PC-3 (cell line): ENCODE results near the gene AFMID. TPM values are rescaled to one million over a fixed set of nuclear protein-coding genes. Genes with fewer than 3 reads are reported as not detected.

ENCODE experiments used
- ATAC-seq: fragments of 200-7000 bp; cut with Tn5 transposase; 2 replicates; pipeline ENCODE4 v1.9.1; 2020; ENCODE audit warnings: mild to moderate bottlenecking, moderate library complexity
- BruUV-seq: library from RNA; stranded (reverse); fragments of 400-500 nt; replicated peaks from 2 replicates; lab custom pipeline; 2021; lab: Mats Ljungman, UMichigan
- CTCF ChIA-PET: fragments of 300-600 bp; sonication (Branson Sonifier 250); formaldehyde crosslinking; loops from one replicate; lab custom pipeline; 2022; ENCODE audit warnings: antibody characterized with exemption; lab: Charles Lee
- POLR2A ChIA-PET: fragments of 300-600 bp; sonication (Branson Sonifier 250); formaldehyde crosslinking; loops from one replicate; lab custom pipeline; 2022; ENCODE audit warnings: antibody characterized with exemption; ENCODE audit not compliant: unreplicated experiment; lab: Charles Lee
- DNase-seq: peaks from one replicate; pipeline ENCODE4 v3.0.0-alpha.2; 2015
- H2AFZ ChIP-seq: fragments of 300-600 bp; sonication (generic); 2 replicates; pipeline ENCODE4 v1.6.0; 2016; ENCODE audit warnings: antibody characterized with exemption, low read length
- H3F3A ChIP-seq: fragments of 300-600 bp; sonication (generic); one replicate; pipeline ENCODE4 v1.6.0; 2017; ENCODE audit warnings: antibody characterized with exemption, low read length, control low read depth, mild to moderate bottlenecking; ENCODE audit not compliant: unreplicated experiment
- H3K27ac ChIP-seq: fragments of 300-600 bp; sonication (generic); 2 replicates; pipeline ENCODE4 v1.5.1; 2016; ENCODE audit warnings: mild to moderate bottlenecking, low read length
- H3K27me3 ChIP-seq: fragments of 300-600 bp; sonication (generic); 2 replicates; pipeline ENCODE4 v1.6.1; 2016; ENCODE audit warnings: low read length, mixed read lengths
- H3K36me3 ChIP-seq: fragments of 300-600 bp; sonication (generic); 2 replicates; pipeline ENCODE4 v1.6.1; 2016; ENCODE audit warnings: low read depth, mixed run types, low read length, mixed read lengths
- H3K4me1 ChIP-seq: fragments of 300-600 bp; sonication (generic); 2 replicates; pipeline ENCODE4 v1.5.1; 2016; ENCODE audit warnings: low read length; ENCODE audit not compliant: insufficient read depth
- H3K4me2 ChIP-seq: fragments of 300-600 bp; sonication (generic); 2 replicates; pipeline ENCODE4 v1.6.0; 2016; ENCODE audit warnings: low read length
- H3K4me3 ChIP-seq: fragments of 300-600 bp; sonication (generic); 2 replicates; pipeline ENCODE4 v1.5.1; 2016; ENCODE audit warnings: mild to moderate bottlenecking, low read length, mixed read lengths
- H3K79me2 ChIP-seq: fragments of 300-600 bp; sonication (generic); 2 replicates; pipeline ENCODE4 v1.6.1; 2017; ENCODE audit warnings: low read length, mixed read lengths
- H3K9ac ChIP-seq: fragments of 300-600 bp; sonication (generic); 2 replicates; pipeline ENCODE4 v1.6.0; 2016; ENCODE audit warnings: mild to moderate bottlenecking, low read length
- H3K9me2 ChIP-seq: fragments of 300-600 bp; sonication (generic); replicated peaks from 2 replicates; pipeline ENCODE4 v1.6.1; 2016; ENCODE audit warnings: mixed run types, low read length, mixed read lengths
- H3K9me3 ChIP-seq: fragments of 300-600 bp; sonication (generic); 2 replicates; pipeline ENCODE4 v1.6.1; 2016; ENCODE audit warnings: low read length, mixed read lengths
- H4K20me1 ChIP-seq: fragments of 300-600 bp; sonication (generic); 2 replicates; pipeline ENCODE4 v1.6.1; 2016; ENCODE audit warnings: low read length, mixed read lengths
- CTCF ChIP-seq: fragments of 300-600 bp; sonication (generic); conservative IDR thresholded peaks from 2 replicates; pipeline ENCODE4 v1.5.1; 2017; ENCODE audit warnings: antibody characterized with exemption, low read depth, mild to moderate bottlenecking, low read length
- EZH2 ChIP-seq: fragments of 300-600 bp; sonication (generic); IDR thresholded peaks from one replicate; pipeline ENCODE4 v1.6.1; 2017; ENCODE audit warnings: antibody characterized with exemption, mild to moderate bottlenecking, low read length; ENCODE audit not compliant: unreplicated experiment
- EZH2phosphoT487 ChIP-seq: fragments of 300-600 bp; sonication (generic); IDR thresholded peaks from 2 replicates; pipeline ENCODE4 v1.6.1; 2018; ENCODE audit warnings: mild to moderate bottlenecking, antibody characterized with exemption, low read length, borderline replicate concordance
- intact Hi-C: fragments of 100-400 bp; cut with micrococcal nuclease; formaldehyde crosslinking; loops from 2 replicates; pipeline ENCODE4 v1.9.0; 2023
- total RNA-seq: library from RNA; depleted of rRNA; stranded (reverse); fragments of >200 nt; gene quantifications from 2 replicates; pipeline ENCODE4 v1.2.3, GENCODE V29; 2014

Gene AFMID
- total RNA-seq, 1 experiment from 2014 or later = 58.9 TPM

- Histone ChIP-seq H3K9me2 (no peaks in the 10 kb centered on the region), H3K36me3 (no peaks in the 10 kb centered on the region), H4K20me1 (no peaks in the 10 kb centered on the region), H3K9ac (no peak overlapping the region), H3K4me2 (no peak overlapping the region), H3K27ac (no peak overlapping the region), H3K79me2 (no peaks in the 10 kb centered on the region), H3F3A (no peaks in the 10 kb centered on the region), H3K4me3 (no peak overlapping the region), H3K4me1 (peaks cover 19% of the 10 kb centered on the region), H2AFZ (no peak overlapping the region), H3K27me3 (no peaks in the 10 kb centered on the region), H3K9me3 (no peaks in the 10 kb centered on the region)
- TF ChIP-seq EZH2phosphoT487 (no peak), EZH2 (no peak), CTCF (no peak)
- intact Hi-C loops = no loop called here
- POLR2A ChIA-PET = no interaction called here
- CTCF ChIA-PET = no interaction called here
- ATAC-seq = no peak
- BruUV-seq = no TSS peak
- no peak for DNase-seq
Observed at GRCh38 chr17:78248051-78248914, 61.1 kb downstream of the AFMID start.

GRCh38 chr17:78249074-78249817 is 62.1 kb downstream of the AFMID start:
- intact Hi-C loops = no loop called here
- ChIA-PET POLR2A (interaction anchor here (0.6 kb wide), 1 partner anchor 154 kb away, joined by 4 read pairs; no protein-coding TSS in a partner anchor), CTCF (interaction anchor here (1.5 to 2.1 kb wide), 2 partner anchors 34 to 63 kb away, joined by 4 to 12 read pairs; partner anchors contain the start of genes AFMID and TK1)
- Histone ChIP-seq H3K4me1 (peaks cover 18% of the 10 kb centered on the region), H3K79me2 (0 out of 2 replicates have a peak, but pooled peaks cover 4% of the 10 kb centered on the region), H3K9me3 (no peaks in the 10 kb centered on the region), H3K9ac (no peak overlapping the region), H3K4me3 (no peak overlapping the region), H3F3A (no peaks in the 10 kb centered on the region), H3K4me2 (no peak overlapping the region), H4K20me1 (no peaks in the 10 kb centered on the region), H2AFZ (no peak overlapping the region), H3K9me2 (no peaks in the 10 kb centered on the region), H3K36me3 (no peaks in the 10 kb centered on the region), H3K27ac (no peak overlapping the region), H3K27me3 (no peaks in the 10 kb centered on the region)
- ATAC-seq (no peak), DNase-seq (no peak)
- no peak for TF ChIP-seq EZH2phosphoT487
- no peak for TF ChIP-seq EZH2
- TF ChIP-seq CTCF = no peak
- BruUV-seq = no TSS peak
